Naive thymus-derived CD4-positive, alpha-beta T cell (primary cell): ENCODE results near the gene INTS1. TPM values are rescaled to one million over a fixed set of nuclear protein-coding genes. Genes with fewer than 3 reads are reported as not detected.
"Not testable (repeated sequence)": the region's sequence is repeated elsewhere in the genome, so short reads cannot be mapped to it uniquely, and the experiment has no call there.

Source experiments
- ATAC-seq: fragments of 150-1000 bp; cut with Tn5 transposase; 2 replicates; pipeline ENCODE4 v1.10.0; 2021; ENCODE audit warnings: mild to moderate bottlenecking, moderate library complexity
- CTCF ChIA-PET: fragments of 350-600 bp; sonication (Branson Sonifier 250); formaldehyde crosslinking; loops from one replicate; lab custom pipeline; 2021; ENCODE audit warnings: antibody characterized with exemption; lab: Charles Lee
- POLR2A ChIA-PET: fragments of 350-600 bp; sonication (Branson Sonifier 250); formaldehyde crosslinking; loops from one replicate; lab custom pipeline; 2021; ENCODE audit warnings: antibody characterized with exemption, inconsistent platforms; lab: Charles Lee
- DNase-seq, 9 donors: peaks; one replicate each; pipeline versions ENCODE4 v3.0.0 to v3.0.0-alpha.2; 2020 to 2022; ENCODE audit warnings: mixed read lengths in 1 of 9
- H3K27ac ChIP-seq: one replicate; pipeline ENCODE4 v1.7.0; 2013; ENCODE audit warnings: mild to moderate bottlenecking, low read depth, low read length, moderate library complexity
- H3K27me3 ChIP-seq, 2 donors: one replicate each; pipeline ENCODE4 v1.7.0; 2013; ENCODE audit warnings: low read length in 2 of 2, mild to moderate bottlenecking in 2 of 2, moderate library complexity in 2 of 2; ENCODE audit not compliant: control insufficient read depth in 2 of 2, insufficient read depth in 2 of 2
- H3K36me3 ChIP-seq, 3 experiments: 1 replicate in 2 of 3; 2 replicates in 1 of 3; pipeline ENCODE4 v1.7.0; 2013; ENCODE audit warnings: low read length in 3 of 3, mild to moderate bottlenecking in 3 of 3, moderate library complexity in 1 of 3; ENCODE audit not compliant: insufficient read depth in 3 of 3, control insufficient read depth in 2 of 3
- H3K4me1 ChIP-seq, 2 donors: one replicate each; pipeline ENCODE4 v1.7.0; 2013; ENCODE audit warnings: low read length in 2 of 2, mild to moderate bottlenecking in 2 of 2, moderate library complexity in 1 of 2; ENCODE audit not compliant: control insufficient read depth in 2 of 2, insufficient read depth in 2 of 2
- H3K4me3 ChIP-seq: 2 replicates; pipeline ENCODE4 v1.7.0; 2013; ENCODE audit warnings: mild to moderate bottlenecking, low read length
- H3K9me3 ChIP-seq, 3 experiments: 1 replicate in 2 of 3; 2 replicates in 1 of 3; pipeline ENCODE4 v1.7.0; 2013; ENCODE audit warnings: low read length in 3 of 3; ENCODE audit not compliant: control insufficient read depth in 2 of 3
- H3K27ac Mint-ChIP-seq, 9 donors: one replicate each; pipeline ENCODE4 v1.8.0; 2020 to 2022; ENCODE audit warnings: mixed read lengths in 9 of 9, mild to moderate bottlenecking in 8 of 9, moderate library complexity in 5 of 9, inconsistent platforms in 2 of 9
- H3K27me3 Mint-ChIP-seq, 5 donors: one replicate each; pipeline ENCODE4 v1.8.0; 2021 to 2022; ENCODE audit warnings: mixed read lengths in 5 of 5, mild to moderate bottlenecking in 1 of 5
- H3K36me3 Mint-ChIP-seq, 5 donors: one replicate each; pipeline ENCODE4 v1.8.0; 2020 to 2022; ENCODE audit warnings: mixed read lengths in 5 of 5, mild to moderate bottlenecking in 3 of 5, inconsistent platforms in 1 of 5
- H3K4me1 Mint-ChIP-seq, 7 donors: one replicate each; pipeline ENCODE4 v1.8.0; 2020 to 2022; ENCODE audit warnings: mixed read lengths in 7 of 7, mild to moderate bottlenecking in 3 of 7, inconsistent platforms in 1 of 7
- H3K4me3 Mint-ChIP-seq, 10 donors: one replicate each; pipeline ENCODE4 v1.8.0; 2020 to 2022; ENCODE audit warnings: mild to moderate bottlenecking in 10 of 10, mixed read lengths in 10 of 10, moderate library complexity in 6 of 10, inconsistent platforms in 2 of 10
- H3K9me3 Mint-ChIP-seq, 11 donors: one replicate each; pipeline ENCODE4 v1.8.0; 2020 to 2022; ENCODE audit warnings: mixed read lengths in 11 of 11, mild to moderate bottlenecking in 4 of 11, inconsistent platforms in 1 of 11, moderate library complexity in 1 of 11
- intact Hi-C, 2 donors: fragments of 100-400 bp; cut with micrococcal nuclease; formaldehyde crosslinking; loops; one replicate each; pipeline ENCODE4 v1.15.1; 2023
- polyA plus RNA-seq, 2 donors: library from polyadenylated mRNA; unstranded; fragments of 300-500 nt; fragmentation: Illumina TruSeq; gene quantifications; one replicate each; pipeline ENCODE4 v1.2.3, GENCODE V29; 2021
- total RNA-seq, 6 experiments: library from RNA in 5 of 6; stranded (reverse) in 5 of 6; gene quantifications; 1 replicate in 5 of 6; 2 replicates in 1 of 6; pipeline ENCODE4 v1.2.3 and lab custom pipeline; 2021 to 2026

The INTS1 gene
- total and polyA plus RNA-seq, 7 experiments from 2014 or later, result 15.1 to 157 (median 103) TPM

- CTCF ChIA-PET, result interaction anchor here (0.5 kb wide), 1 partner anchor 134 kb away, joined by 3 read pairs; no protein-coding TSS in a partner anchor
- POLR2A ChIA-PET, result no interaction called here
Measured at GRCh38 chr7:1449501-1449900, 54.7 kb downstream of the INTS1 start.

GRCh38 chr7:1448958-1449357, 55.2 kb downstream of the INTS1 start:
- CTCF ChIA-PET, result no interaction called here
- no peaks in the 10 kb centered on the region for H3K36me3 ChIP-seq
- H3K9me3 ChIP-seq, result no peaks in the 10 kb centered on the region
- POLR2A ChIA-PET, result no interaction called here
- H3K4me3 ChIP-seq, result no peak overlapping the region
- H3K27ac ChIP-seq, result no peak overlapping the region
- Mint-ChIP-seq H3K9me3 (no peaks in the 10 kb centered on the region), H3K4me3 (no peak overlapping the region), H3K36me3 (no peaks in the 10 kb centered on the region), H3K4me1 (no peaks in the 10 kb centered on the region), H3K27ac (no peak overlapping the region), H3K27me3 (no peaks in the 10 kb centered on the region)
- no peaks in the 10 kb centered on the region for H3K27me3 ChIP-seq
- no peaks in the 10 kb centered on the region for H3K4me1 ChIP-seq
- intact Hi-C loops, result no loop called here
- DNase-seq, result no peak
- ATAC-seq, result no peak

More at GRCh38 chr7:1449501-1449900, 54.7 kb downstream of the INTS1 start:
- DNase-seq (no peak), ATAC-seq (no peak)
- no peaks in the 10 kb centered on the region for H3K4me1 Mint-ChIP-seq
- H3K36me3 Mint-ChIP-seq, result no peaks in the 10 kb centered on the region
- no peaks in the 10 kb centered on the region for H3K4me1 ChIP-seq
- H3K36me3 ChIP-seq, result no peaks in the 10 kb centered on the region
- no peaks in the 10 kb centered on the region for H3K27me3 Mint-ChIP-seq
- H3K27ac Mint-ChIP-seq, result no peak overlapping the region
- H3K9me3 ChIP-seq, result no peaks in the 10 kb centered on the region
- no peak overlapping the region for H3K4me3 ChIP-seq
- H3K4me3 Mint-ChIP-seq, result no peak overlapping the region
- intact Hi-C loops, result no loop called here
- no peaks in the 10 kb centered on the region for H3K9me3 Mint-ChIP-seq
- H3K27ac ChIP-seq, result no peak overlapping the region
- no peaks in the 10 kb centered on the region for H3K27me3 ChIP-seq

- Mint-ChIP-seq H3K4me1 (no peaks in the 10 kb centered on the region), H3K27ac (no peak overlapping the region), H3K9me3 (no peaks in the 10 kb centered on the region), H3K27me3 (no peaks in the 10 kb centered on the region), H3K36me3 (no peaks in the 10 kb centered on the region), H3K4me3 (no peak overlapping the region)
- ChIA-PET CTCF (no interaction called here), POLR2A (interaction anchor here (0.5 kb wide), 1 partner anchor 307 kb away, joined by 3 read pairs; no protein-coding TSS in a partner anchor)
- ATAC-seq, result no peak
- H3K27ac ChIP-seq, result no peak overlapping the region
- no peaks in the 10 kb centered on the region for H3K27me3 ChIP-seq
- H3K9me3 ChIP-seq, result no peaks in the 10 kb centered on the region
- no peaks in the 10 kb centered on the region for H3K4me1 ChIP-seq
- H3K4me3 ChIP-seq, result no peak overlapping the region
- intact Hi-C loops, result no loop called here
- H3K36me3 ChIP-seq, result no peaks in the 10 kb centered on the region
- no peak for DNase-seq
Measured at GRCh38 chr7:1447551-1448244, 56.5 kb downstream of the INTS1 start.

- Histone ChIP-seq H3K27me3 (no peaks in the 10 kb centered on the region), H3K27ac (no peak overlapping the region), H3K36me3 (no peaks in the 10 kb centered on the region), H3K4me1 (no peaks in the 10 kb centered on the region), H3K4me3 (no peak overlapping the region), H3K9me3 (no peaks in the 10 kb centered on the region)
- no peak overlapping the region for H3K27ac Mint-ChIP-seq
- no peak overlapping the region for H3K4me3 Mint-ChIP-seq
- POLR2A ChIA-PET, result no interaction called here
- intact Hi-C loops, result no loop called here
- H3K4me1 Mint-ChIP-seq, result no peaks in the 10 kb centered on the region
- no peak for ATAC-seq
- no peaks in the 10 kb centered on the region for H3K36me3 Mint-ChIP-seq
- no peaks in the 10 kb centered on the region for H3K27me3 Mint-ChIP-seq
- DNase-seq, result no peak
- CTCF ChIA-PET, result no interaction called here
- no peaks in the 10 kb centered on the region for H3K9me3 Mint-ChIP-seq
Measured at GRCh38 chr7:1447112-1447511, 57.1 kb downstream of the INTS1 start.

GRCh38 chr7:1446620-1447032, 57.6 kb downstream of the INTS1 start:
- ATAC-seq (no peak), DNase-seq (no peak)
- no peaks in the 10 kb centered on the region for H3K36me3 Mint-ChIP-seq
- no peaks in the 10 kb centered on the region for H3K36me3 ChIP-seq
- H3K4me3 ChIP-seq, result no peak overlapping the region
- H3K27me3 ChIP-seq, result no peaks in the 10 kb centered on the region
- no peaks in the 10 kb centered on the region for H3K9me3 ChIP-seq
- intact Hi-C loops, result no loop called here
- no peaks in the 10 kb centered on the region for H3K4me1 Mint-ChIP-seq
- no peak overlapping the region for H3K27ac ChIP-seq
- H3K4me3 Mint-ChIP-seq, result no peak overlapping the region
- no peaks in the 10 kb centered on the region for H3K4me1 ChIP-seq
- POLR2A ChIA-PET, result no interaction called here
- CTCF ChIA-PET, result no interaction called here
- H3K9me3 Mint-ChIP-seq, result no peaks in the 10 kb centered on the region
- no peak overlapping the region for H3K27ac Mint-ChIP-seq
- H3K27me3 Mint-ChIP-seq, result no peaks in the 10 kb centered on the region

- intact Hi-C loops, result not testable (repeated sequence)
Measured at GRCh38 chr7:1446026-1446425, 58.2 kb downstream of the INTS1 start.

GRCh38 chr7:1445341-1445740, 58.8 kb downstream of the INTS1 start:
- Mint-ChIP-seq H3K27me3 (no peaks in the 10 kb centered on the region), H3K4me3 (no peak overlapping the region), H3K4me1 (no peaks in the 10 kb centered on the region), H3K36me3 (no peaks in the 10 kb centered on the region), H3K9me3 (no peaks in the 10 kb centered on the region), H3K27ac (no peak overlapping the region)
- ChIA-PET POLR2A (no interaction called here), CTCF (no interaction called here)
- H3K4me1 ChIP-seq, result no peaks in the 10 kb centered on the region
- intact Hi-C loops, result no loop called here
- H3K27me3 ChIP-seq, result no peaks in the 10 kb centered on the region
- DNase-seq (no peak), ATAC-seq (no peak)
- H3K9me3 ChIP-seq, result no peaks in the 10 kb centered on the region
- no peak overlapping the region for H3K27ac ChIP-seq
- H3K4me3 ChIP-seq, result no peak overlapping the region
- no peaks in the 10 kb centered on the region for H3K36me3 ChIP-seq

More at GRCh38 chr7:1446026-1446425, 58.2 kb downstream of the INTS1 start:
- H3K4me1 Mint-ChIP-seq, ATAC-seq, H3K9me3 Mint-ChIP-seq, H3K27ac ChIP-seq, H3K4me1 ChIP-seq, H3K4me3 Mint-ChIP-seq, H3K27me3 ChIP-seq, CTCF ChIA-PET, H3K36me3 ChIP-seq, H3K36me3 Mint-ChIP-seq, H3K27me3 Mint-ChIP-seq, H3K27ac Mint-ChIP-seq, H3K4me3 ChIP-seq, H3K9me3 ChIP-seq, POLR2A ChIA-PET, DNase-seq: not testable (repeated sequence)
